GM19193 (cell line): Measurements from ENCODE around the gene SSBP3.

Experiments used
- POLR2A ChIP-seq: IDR thresholded peaks from 4 replicates; pipeline ENCODE4 v1.6.1; 2011; ENCODE audit not compliant: insufficient read depth, insufficient read length; ENCODE audit errors: extremely low read depth

The SSBP3 gene

DNA sequence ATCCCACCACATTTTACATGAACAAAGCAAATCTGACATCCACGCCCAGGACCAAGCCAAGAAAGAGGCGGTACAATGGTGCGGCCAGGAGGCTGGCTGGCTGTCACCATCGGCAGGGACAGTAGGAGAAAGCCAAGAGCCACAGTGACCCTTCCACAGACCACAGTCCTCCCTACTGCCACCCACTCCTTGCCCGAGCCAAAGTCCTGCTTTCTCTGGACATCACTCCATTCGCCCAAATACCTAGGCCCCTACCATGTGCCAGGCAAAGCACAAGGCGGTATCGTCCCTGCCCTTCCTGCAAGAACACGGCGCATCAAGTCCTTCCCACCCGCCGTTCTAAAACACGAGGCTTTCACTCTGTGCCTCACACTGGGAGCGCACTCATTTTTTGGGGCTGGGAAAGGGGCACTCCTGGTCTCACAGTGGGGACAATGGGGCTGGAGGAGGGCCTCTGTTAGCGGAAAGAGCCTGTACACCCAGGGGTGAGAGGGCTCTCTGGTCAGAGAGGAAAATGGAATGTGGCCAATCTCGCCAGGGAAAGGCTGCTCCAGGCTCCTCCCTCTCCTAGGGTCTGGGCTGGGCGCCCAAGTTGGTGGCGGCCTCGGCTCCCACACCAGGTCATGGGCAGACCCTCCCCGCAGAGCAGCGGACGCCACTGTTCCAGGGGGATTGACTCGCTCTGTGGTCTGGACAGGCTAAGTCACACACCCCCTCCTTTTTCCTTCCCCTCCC lies 26.5 kb downstream of the SSBP3 start:
- TF ChIP-seq POLR2A: no peak

DNA sequence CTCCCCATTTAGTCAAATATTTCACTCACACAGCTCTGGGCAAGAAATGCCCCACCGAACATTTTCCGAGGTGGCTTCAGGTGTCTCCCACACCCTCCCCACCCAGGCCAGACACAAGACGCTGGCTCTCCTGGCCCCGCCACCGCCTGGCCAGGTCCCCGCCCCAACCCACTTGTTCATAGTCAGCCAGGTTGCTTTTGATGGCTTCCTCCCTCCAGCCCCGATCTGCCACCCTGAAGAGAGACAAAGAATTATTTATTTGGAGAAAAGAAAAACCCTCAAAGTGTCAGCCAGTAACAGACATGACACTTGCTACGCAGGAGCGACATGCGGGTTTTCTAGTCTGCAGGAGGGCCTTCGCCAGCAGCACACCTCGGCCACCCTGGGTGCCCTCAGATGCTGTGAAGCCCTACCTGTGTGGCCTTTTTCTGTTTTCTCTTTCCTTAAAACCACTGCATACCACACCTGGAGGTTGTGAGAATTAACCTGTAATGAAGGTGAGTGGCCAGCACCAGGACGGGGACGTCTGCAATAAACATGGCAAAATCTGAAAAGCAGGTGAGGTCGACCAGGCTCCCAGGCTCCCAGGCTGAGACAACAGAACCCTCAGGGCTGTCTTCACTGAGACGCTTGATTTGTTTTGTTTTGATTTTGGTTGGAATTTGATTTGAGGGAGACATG lies 27.2 kb downstream of the SSBP3 start:
- no peak for TF ChIP-seq POLR2A

DNA sequence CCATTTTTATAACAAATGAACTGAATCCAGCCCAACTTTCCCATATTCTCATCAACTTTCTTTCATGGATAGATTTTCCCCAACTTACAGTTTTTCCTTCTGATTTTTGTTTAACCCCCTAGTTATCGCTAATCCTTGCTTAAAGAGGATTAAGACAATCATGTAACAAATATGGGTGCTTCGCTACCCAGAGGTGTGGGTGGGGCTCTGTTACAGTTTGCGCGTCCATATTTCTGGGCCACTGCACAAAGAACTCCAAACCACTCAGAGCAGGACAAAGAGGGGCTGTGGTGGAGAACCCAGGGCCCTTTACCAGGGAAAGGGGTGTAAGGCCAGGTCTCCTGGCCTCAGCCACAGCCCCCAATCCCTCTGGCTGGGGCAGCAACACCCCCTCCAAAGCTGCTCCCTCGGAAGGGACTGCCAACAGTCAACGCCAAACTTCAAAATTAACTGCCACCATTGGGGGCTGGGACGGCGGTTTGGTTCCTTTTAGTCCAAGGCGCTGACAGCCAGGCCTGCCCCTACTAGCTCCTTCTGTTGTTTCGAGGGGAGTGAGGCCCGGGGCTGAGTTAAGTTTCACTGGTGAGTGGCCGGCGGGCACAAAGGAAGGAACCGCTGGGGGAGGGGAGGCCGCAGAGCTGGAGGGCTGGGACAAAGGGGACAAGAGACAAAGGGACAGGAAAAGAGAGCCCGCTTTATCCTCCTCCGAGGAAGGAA lies 27.9 kb downstream of the SSBP3 start:
- TF ChIP-seq POLR2A: no peak

DNA sequence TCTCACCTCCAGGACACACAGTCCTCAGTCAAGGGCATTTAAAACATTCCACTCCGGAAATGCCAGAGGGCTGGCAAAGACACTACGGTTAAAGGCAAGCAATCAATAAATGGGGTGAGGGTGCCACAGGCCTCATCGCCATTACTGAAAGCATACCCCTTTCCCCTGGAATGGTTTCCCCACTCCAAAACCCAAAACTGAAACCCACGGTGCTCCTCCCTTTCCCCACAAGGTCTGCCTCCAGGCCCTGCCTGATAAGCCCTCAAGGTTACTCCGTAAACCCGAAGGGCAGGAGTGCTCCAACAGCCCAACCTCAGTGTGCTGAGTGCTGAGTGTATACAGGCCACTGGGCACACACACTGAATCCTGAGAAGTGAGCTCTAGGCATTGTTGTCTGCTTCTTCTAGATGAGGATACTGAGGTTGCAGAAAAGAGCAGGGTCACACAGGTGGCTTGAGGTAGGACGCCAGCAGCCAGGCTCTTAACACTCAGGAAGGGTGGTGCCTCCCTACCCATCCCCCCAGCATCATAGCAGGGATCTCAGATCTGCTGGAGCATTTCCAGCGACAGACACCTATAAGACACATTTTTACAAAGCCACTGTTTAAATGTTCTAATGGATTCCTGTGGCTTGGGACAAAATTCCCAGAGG lies 29.0 kb downstream of the SSBP3 start:
- no peak for TF ChIP-seq POLR2A

DNA sequence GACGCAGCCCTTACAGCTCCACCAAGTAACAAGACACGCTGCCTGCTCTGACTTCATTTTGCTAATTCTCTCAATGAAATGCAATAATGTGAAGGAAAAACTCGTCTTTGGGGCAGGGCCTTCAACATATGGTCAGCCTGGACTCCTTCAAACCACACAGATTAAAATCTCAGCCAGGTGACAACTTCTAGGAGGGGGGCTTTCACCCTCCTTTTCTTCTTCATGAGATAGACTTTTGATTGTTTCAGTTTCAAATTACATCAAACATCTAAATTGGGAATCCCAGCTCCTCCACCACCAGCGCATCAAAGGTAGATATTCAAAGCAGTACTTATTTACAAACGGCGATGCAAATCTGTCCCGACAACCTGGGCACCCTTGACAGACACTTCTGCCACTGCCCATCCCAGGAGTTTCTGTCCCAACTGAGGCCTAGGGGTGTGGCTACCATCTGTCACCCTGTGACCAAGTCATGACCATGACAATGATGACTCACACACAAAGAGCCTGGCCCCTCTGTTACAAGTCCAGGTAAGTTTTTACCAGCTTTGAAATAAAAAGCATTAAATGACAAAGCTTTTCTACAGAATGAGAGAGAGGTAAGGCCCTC lies 29.7 kb downstream of the SSBP3 start:
- TF ChIP-seq POLR2A: no peak

DNA sequence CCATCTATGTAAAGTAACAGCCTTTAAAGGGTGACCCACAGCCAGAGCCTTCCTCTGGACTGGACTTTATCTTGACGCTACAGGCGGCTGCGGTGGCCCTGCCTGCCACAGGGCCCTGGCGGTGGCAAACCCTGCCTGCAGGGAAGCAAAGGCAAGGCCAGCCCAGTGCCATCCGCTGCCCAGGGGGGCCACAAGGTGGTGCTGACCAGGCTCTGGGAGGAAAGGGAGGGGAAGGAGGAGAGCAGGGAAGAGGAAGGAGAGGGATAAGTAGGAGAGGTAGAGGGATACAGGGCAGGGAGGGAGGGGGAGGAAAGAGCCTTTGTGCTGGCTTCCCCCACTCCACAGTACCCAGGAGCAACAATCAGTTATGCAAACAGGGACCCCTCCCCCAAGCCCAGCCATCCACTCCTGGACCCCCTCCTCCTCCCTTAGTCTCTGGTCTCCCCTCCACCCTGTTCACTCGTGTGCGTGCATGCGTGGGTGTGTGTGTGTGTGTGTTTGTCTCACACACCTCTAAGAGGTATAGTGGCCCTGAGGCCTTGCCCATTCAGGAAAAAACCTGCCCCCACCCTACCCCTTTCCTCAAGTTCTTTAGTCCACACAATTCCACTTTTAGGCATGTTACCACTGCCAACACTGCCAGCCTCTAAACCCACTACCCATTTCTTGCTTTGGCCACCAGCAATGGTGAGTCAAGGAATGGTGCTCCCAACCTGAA lies 30.3 kb downstream of the SSBP3 start:
- TF ChIP-seq POLR2A: no peak

DNA sequence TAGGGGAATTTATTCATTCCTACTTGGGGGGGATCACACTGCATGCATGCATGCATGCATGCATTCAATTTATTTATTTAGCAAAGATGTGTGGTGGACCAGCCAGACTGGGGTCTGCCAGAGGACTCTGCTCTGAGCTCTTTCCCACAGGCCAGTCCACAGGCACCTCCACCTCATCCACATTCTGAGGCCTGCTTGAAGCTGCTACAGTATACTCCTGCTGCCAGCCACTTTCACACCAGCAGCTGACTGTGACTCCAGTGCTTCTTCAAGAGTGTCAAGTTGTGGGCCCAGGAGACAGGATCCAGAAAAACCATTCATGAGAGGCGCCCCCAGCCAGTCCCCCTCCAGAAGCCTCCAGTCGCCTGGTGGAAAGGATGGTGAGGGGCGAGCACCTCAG lies 30.9 kb downstream of the SSBP3 start:
- no peak for TF ChIP-seq POLR2A

DNA sequence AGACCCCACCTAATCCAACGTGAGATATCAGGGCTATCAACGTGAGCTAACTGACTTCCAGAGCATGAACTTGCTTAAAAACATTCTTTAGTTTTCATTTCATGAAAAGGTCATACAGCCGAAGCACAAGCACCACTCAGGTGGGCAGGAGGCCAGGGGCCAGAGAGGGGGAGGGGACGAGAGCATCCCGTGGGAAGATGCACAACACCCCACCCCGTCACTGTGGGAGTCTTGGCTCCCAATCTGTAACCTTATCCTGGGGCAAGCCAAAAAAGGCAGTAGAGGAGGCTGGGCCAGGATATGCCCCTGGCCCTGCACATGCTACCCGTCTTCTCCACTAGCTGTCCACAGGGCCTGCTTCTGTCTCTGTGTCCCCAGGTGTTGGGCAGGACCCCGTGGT lies 31.4 kb downstream of the SSBP3 start:
- no peak for TF ChIP-seq POLR2A

DNA sequence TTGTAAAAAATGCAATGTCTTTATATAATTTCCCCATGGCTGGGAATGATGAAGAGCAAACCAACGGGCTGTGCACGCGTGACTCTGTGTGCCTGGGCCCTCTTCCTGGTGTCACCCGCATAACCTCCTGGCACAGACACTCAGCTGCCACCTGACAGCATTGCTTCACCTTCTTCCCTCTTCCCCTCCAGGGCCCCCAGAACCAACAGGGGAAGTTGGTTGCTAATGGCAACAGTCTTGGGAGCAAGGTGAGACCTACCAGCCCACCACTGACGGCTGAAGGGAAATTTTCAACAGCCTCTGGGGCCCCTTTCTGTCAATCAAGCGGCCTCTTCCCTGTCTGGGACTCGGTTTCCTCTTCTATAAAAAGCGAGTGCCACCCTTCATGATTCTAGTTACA lies 33.2 kb downstream of the SSBP3 start:
- peak; percentile 9 for TF ChIP-seq POLR2A

DNA sequence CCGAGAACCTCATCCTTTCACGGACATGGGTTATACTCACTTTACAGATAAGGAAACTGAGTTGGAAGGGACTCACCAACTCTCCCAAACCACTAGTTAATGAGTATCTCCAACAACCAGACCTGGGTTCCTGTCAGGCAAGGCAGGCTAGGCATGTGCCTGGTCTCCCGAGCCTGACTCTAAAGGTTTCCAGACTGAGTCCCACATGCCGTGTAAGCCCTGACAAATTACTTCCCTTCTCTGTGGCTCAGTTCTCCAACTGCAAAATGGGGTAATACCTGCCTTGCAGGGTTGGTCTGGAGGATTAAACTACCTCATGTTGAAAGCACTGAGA lies 34.3 kb downstream of the SSBP3 start:
- TF ChIP-seq POLR2A: no peak

DNA sequence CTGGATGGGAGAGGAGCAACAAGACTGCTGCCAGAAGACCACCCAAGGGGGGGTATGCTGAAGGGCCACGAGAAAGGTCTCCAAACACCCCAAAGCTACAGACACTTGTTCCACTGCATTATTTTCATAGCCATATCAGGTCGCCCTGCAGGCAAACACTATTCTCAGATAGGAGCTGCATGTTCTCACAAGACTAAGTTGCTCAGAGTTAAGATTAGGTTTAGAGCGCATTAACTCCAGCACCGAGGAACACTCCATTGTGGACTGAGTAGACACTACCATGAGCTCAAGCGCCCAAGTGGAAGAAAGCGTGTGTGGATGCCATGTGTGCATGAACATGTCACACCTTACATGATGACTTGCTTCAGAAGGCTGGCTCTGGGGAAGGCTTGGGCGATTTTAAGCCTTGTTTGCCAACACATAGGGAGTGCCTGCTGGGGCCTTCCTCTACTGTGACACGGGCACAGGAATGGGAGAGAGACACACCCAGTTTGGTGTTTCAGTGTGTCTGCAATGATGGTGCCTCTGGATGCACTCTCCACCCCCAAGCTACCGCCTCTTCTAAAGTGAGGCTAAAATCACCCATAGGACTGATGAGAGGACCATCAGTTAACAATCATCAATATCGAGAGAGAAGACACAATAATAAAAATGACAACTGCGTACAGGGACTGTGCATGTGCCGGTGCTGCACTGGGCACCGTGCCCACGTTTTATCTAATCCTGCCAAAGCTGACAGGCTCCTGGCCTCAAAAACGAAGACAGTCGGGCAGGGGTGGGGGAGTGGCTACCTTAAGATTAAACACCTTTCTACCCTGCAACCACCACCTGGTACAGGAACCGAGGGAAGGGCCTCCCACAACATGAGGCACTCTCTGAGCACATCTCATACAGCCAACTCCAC lies 34.9 kb downstream of the SSBP3 start:
- TF ChIP-seq POLR2A: no peak

DNA sequence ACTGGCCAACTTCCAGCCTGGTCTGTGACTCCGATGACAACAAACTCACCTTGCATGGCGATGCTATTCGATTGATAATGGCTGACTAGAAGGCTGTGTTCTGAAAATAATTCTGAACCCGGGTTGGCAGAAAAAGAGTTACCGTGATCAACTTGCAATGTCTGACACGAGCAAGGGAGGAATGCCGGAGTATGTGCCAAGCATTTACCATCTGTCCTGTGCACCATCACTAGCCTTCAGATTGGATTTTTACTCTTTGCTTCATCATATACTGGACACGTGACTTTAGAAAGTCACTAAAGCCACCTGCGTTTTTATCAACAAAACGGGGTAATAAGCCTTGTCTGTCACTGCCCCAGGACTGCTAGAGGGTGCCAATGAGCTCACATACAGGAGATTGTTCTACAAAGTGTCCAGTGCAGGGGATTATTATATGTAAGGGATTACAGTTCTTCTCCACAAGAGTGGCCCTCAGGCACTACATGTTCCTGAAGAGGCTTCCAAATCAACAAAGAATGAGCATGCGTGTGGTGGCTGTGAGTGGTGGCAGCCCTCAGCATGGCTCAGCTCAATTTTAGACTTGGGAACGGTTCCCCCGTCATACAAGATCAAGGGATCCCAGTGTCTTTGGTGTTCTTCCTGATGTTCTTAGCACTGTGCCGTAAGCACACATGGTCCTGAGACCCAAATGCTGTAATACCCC lies 35.8 kb downstream of the SSBP3 start:
- TF ChIP-seq POLR2A: no peak

DNA sequence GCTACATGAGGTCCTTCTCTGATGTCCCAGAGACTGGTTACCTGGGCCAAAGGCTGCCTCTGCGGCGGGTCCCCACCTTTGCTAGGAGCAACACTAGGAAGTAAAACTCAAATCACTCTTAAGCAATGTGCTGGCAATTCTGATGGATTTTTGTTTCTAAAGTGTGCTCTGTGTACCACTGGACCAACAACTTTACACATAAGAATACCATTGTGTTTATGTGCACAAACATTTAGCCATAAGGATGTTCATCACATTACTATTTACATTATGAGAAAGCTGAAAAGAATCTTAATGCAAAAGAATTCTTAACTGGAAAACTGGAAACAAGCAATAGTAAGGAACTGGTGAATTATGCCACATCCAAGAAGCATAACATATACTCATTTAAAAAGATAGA lies 38.6 kb downstream of the SSBP3 start:
- no peak for TF ChIP-seq POLR2A
